Frontal cortex (tissue), 4 donors: ENCODE data around the gene MCRS1. TPM values are rescaled to one million over a fixed set of nuclear protein-coding genes. Genes with fewer than 3 reads are reported as not detected.
"Not testable (repeated sequence)": the region's sequence is repeated elsewhere in the genome, so short reads cannot be mapped to it uniquely, and the experiment has no call there.

ENCODE experiments used
- DNase-seq, 2 donors: peaks; one replicate each; pipeline ENCODE4 v3.0.0; 2012; ENCODE audit warnings: low spot score in 2 of 2
- FAIRE-seq: peaks from 2 replicates; lab custom pipeline; 2012; peaks lifted over from hg19 to GRCh38; lab: Jason Lieb, UNC
- total RNA-seq: library from RNA; depleted of rRNA; stranded (reverse); fragments of >200 nt; gene quantifications from one replicate; pipeline ENCODE4 v1.2.3, GENCODE V29; 2014
- donor health status: control.
- donor health status: control.
- donor health status: control.

Gene MCRS1
- total RNA-seq, result 35.9 TPM

DNA sequence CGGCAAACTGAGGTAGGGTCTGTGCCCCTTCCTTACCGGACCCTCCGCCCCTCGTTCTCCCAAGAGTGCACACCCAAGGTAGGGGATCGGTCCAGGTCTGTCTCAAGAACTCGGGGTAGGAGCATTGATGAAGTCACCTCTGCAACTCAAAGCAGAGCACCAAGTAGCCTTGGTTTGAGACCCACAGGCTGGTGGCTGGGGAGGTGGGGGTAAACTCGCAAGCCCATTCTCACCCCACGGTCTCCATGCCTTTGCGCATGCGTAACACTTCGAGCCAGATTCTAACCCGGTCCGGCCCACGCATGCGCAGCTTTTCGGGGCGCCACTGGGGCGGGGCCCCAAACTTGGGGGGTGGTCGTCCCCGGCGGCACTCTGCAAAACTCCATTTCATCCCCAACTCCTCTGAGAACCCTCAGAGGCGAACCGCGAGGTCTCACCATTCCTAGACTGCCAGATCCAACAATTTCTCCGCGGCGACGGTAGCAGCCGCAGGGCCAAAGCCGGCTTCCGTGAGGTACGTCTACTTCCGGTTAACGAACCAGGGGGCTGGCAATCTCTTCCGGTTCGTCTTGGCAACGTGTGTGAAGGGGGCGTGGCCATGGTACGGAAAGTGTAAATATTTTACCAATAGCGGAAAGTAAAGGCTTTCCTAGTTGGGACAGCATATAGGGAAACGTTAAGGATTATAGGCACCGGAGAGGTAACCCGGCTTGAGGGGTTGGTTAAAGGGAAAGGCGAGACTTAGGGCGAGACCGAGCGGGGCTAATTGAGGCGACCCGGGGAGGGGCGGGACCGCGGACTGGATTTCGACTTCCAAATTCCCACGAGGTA, at the start of gene MCRS1:
Gene MCRS1 (minus strand): TSS at position 532 of the 831 bp plus-strand sequence. CDS start 1,411 bp downstream, outside the sequence.
- DNase-seq (peak; percentile 85 to 91), FAIRE-seq (no peak)

DNA sequence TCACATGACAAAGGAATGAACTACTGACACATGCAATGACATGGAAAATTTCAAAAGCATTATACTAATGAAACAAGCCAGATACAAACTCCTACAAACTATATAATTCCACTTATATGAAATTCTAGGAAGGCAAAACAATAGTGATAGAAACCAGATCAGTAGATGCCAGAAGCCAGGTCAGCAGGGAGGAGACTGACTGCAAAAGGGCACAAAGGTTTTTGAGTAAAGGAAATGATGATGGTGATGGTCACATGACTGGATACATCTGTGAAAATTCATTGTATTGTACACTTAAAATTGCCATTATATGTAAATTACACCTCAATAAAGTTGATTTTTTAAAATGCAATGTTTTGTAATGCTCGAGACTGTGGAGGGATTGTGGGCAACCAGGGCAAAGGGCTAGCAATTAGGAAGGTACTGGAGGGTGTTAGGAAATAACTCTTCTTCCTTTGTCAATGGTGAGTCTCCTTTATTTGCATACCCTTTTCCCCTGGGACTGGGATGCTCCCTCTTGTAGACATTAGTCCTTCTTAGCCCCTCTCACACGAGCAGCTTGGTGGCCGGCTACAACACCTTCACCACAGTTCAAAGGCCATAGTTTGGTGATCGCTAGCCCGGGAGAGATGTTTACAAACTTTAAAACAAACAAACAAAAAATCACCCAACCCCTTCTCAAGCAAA, 48.7 kb upstream of the MCRS1 start:
- no peak for FAIRE-seq

DNA sequence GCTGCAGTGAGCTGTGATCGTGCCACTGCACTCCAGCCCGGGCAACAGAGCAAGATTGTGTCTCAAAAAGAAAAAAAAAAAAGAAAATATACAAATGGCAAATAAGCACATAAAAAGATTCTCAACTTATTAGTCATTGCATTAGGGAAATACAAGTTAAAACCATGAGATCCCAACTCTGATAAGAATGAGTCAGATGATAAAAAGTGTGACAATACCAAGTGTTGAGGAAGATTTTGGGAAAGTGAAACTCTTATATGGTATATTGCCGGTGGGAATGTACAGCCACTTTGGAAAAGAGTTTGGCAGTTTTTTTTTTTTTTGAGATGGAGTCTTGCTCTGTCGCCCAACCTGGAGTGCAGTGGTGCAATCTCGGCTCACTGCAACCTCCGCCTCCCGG, 47.8 kb upstream of the MCRS1 start:
- no peak for DNase-seq

More for the DNA sequence above, 48.7 kb upstream of the MCRS1 start:
- DNase-seq, result no peak

DNA sequence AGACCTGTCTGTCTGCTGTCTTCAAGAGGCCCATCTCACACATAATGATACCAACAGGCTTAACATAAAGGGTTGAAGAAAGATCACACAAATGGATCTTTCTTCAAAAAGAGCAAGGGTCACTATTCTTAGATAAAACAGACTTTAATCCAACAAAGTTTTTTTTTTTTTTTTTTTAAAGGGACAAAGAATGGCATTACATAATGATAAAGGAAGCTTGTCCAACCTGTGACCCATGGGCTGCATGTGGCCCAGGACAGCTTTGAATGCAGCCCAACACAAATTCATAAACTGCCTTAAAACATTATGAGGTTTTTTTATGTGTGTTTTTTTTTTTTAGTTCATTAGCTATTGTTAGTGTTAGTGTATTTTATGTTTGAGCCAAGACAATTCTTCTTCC, 44.3 kb upstream of the MCRS1 start:
- DNase-seq (no peak), FAIRE-seq (no peak)

More for the DNA sequence above, 47.8 kb upstream of the MCRS1 start:
- no peak for FAIRE-seq

GRCh38 chr12:49610785-49611184, 42.8 kb upstream of the MCRS1 start:
- not testable (repeated sequence) for DNase-seq, FAIRE-seq

GRCh38 chr12:49609875-49610154, 41.9 kb upstream of the MCRS1 start:
- FAIRE-seq (no peak), DNase-seq (no peak)

- FAIRE-seq, result no peak
- DNase-seq, result no peak
Observed at GRCh38 chr12:49609059-49609874, 41.3 kb upstream of the MCRS1 start.

- DNase-seq, FAIRE-seq: not testable (repeated sequence)
Observed at GRCh38 chr12:49605539-49605938, 37.6 kb upstream of the MCRS1 start, which contains the start of gene FAM186B. Gene FAM186B, minus strand, starts transcription at chr12:49605639. Its CDS starts 162 bp downstream, at chr12:49605477.

DNA sequence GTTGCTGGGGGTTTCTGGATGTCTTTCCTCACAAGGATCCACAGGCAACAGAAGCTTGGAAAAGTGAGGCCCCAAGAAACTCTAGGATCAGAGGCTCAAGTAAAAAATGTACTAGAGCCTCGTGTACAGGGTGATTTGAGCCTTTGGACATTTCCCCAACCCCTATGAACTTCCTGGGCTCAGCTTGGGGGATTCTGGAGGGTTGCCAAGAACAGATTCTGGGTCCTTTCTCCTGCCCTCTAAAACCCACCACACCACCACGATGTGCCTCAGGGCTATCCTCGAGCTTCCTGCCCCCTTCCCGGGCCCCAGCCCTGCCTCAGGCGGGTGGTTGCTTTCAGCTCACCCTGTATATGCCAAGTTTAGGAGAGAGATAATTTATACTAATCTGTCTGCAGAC, 36.9 kb upstream of the MCRS1 start:
- no peak for FAIRE-seq
- DNase-seq, result no peak

- FAIRE-seq (no peak), DNase-seq (no peak)
Observed at GRCh38 chr12:49603721-49604120, 35.8 kb upstream of the MCRS1 start.

- no peak for DNase-seq
- FAIRE-seq, result no peak
Observed at GRCh38 chr12:49599961-49600360, 32.0 kb upstream of the MCRS1 start.

- FAIRE-seq (no peak), DNase-seq (no peak)
Observed at GRCh38 chr12:49598527-49598926, 30.6 kb upstream of the MCRS1 start.

DNA sequence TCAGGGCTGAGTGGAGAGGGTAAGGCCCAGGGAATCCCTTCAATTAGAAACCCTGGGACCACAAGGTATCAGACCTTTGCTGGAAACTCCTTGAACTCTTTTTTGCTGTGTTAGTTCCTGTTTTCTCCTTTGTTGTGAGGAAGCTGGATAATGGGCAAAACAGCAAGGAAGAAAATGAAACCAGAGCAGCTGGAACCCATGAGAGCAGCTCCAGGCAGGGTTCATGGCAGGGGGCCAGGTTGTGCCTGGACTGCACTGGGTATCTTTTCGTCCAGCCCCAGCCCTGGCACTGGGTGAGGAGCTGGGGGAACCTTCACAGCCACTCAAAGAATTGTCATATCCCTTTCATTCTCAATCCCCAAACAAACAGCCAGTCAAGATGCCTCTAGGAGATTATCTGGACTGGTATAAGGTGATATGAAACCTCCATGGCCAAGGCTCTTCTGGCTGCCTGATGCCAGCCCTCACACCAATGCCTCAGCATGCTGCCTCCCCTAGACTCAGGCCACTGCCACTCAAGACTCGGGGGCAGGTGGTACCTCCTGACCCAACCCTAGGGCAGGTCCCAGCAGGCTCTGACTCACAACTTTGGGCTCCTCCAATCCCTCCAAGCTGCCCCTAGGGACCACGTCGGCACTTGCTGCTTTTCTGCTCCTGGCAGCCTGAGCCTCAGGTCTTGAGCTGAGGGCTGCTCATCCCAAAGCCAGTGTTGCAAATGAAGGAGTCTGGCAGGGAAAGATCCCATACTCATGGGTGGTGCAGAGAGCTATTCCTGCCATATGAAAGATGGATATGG, 21.0 kb upstream of the MCRS1 start:
- DNase-seq (no peak), FAIRE-seq (no peak)

DNA sequence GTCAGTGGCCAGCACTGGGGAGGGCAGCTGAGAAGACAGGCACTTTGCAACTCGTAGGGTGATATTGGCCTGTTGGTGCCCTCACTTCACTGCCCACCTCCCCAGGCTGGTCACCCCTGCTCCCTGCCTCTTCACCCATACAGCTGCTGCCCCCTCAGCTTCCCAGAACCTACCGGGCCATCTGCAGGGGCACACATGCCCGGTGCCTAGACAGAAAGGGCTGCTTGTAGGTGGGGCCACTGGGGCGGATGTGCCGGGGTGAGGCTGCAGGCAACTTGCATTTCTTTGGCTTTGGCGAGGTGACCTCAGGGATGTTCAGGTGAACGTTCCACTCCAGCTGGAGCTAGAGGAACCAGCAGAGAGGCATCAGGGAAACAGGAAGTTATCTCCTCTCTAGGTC, 20.3 kb upstream of the MCRS1 start:
- FAIRE-seq (no peak), DNase-seq (no peak)

DNA sequence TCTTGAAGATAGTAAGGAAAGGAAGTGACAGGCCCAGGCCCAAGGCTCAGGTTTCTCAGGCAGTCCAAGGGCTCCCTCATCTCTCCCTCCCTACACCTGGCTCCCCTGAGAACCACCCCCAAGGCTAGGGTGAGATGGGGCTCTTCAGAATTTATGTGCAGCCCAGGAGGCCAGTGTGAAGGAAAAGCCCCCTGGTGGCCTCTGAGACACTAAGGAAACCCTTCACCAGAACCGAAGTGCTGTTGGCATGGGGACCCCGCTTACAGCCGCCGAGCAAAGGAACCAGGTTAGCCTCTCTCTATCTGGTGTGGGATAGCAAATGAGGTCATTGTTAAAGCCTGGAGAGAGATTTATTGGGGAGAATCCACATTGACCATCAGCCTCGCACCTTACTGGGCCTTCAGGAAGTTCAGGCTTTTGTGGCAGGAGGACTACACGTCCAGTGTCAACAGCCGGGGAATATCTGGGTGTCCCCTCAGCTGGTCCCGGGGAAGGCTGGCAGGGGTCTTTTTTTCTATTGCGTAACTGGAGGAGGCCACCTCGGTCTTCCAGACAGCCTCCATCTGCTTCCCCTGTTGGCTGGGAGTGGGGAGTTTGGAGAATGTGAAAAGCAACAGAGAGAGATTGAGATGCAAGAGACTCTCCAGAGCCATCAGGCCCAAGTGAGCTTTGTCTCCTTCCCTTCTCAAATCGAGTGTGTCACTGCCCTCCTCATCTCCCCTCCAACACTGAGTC, 19.4 kb upstream of the MCRS1 start:
- FAIRE-seq, result no peak
- no peak for DNase-seq

- FAIRE-seq (no peak), DNase-seq (no peak)
Observed at GRCh38 chr12:49585477-49586459, 17.8 kb upstream of the MCRS1 start.

DNA sequence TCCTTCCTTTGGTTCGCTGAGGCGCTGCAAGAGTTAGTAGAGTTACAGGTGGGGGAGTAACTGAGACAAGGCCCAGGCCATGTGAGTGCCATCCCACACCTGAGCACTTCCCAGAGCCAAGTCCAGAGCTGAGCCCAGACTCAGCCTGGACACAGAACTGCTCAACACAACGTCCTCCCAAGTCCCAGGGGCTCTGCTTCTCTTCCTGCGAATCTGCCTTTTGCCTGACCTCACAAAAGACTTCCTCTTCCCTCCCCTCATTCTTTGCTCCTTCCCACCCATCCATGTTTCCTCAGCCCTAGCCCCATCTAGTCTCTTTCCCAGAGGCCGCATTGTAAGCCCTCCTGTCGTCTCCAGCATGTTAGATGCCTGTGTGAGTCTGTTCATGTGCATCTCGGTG, 16.6 kb upstream of the MCRS1 start:
- FAIRE-seq, result no peak
- no peak for DNase-seq
